K562 (cell line): ENCODE results near the gene ATL3. TPM values are rescaled to one million over a fixed set of nuclear protein-coding genes. Genes with fewer than 3 reads are reported as not detected.

Experiments
- BCOR ChIP-seq: fragments of 450-650 bp; IDR thresholded peaks from 2 replicates; pipeline ENCODE4 v1.6.1; 2016
- CTBP1 ChIP-seq: fragments of 450-650 bp; IDR thresholded peaks from 2 replicates; pipeline ENCODE4 v1.6.1; 2016; ENCODE audit warnings: borderline replicate concordance
- DIDO1 ChIP-seq: fragments of 450-650 bp; IDR thresholded peaks from 2 replicates; pipeline ENCODE4 v1.6.1; 2016; ENCODE audit warnings: low read depth, missing biosample characterization, missing genetic modification characterization
- ELF4 ChIP-seq: fragments of 450-650 bp; formaldehyde crosslinking; IDR thresholded peaks from 2 replicates; pipeline ENCODE4 v1.4.0; 2022; ENCODE audit warnings: missing genetic modification characterization
- JUN ChIP-seq, 2 experiments: sonication (generic) in 1 of 2; formaldehyde crosslinking in 1 of 2; IDR thresholded peaks; 2 replicates each; pipeline versions ENCODE4 v1.6.1 to v1.8.0; 2012 to 2022; ENCODE audit warnings: borderline replicate concordance in 2 of 2, mild to moderate bottlenecking in 2 of 2, improper control_type of control experiment in 1 of 2, low read depth in 1 of 2, low read length in 1 of 2, missing genetic modification reagents in 1 of 2
- KAT2B ChIP-seq: IDR thresholded peaks from one replicate; pipeline ENCODE4 v1.6.1; 2012; ENCODE audit warnings: low read depth, mild to moderate bottlenecking, control low read depth, inconsistent platforms, low read length, moderate library complexity
- MCM7 ChIP-seq, 2 experiments: fragments of 450-650 bp; IDR thresholded peaks; 2 replicates each; pipeline ENCODE4 v1.6.1; 2016 to 2018
- NBN ChIP-seq: fragments of 450-650 bp; IDR thresholded peaks from 2 replicates; pipeline ENCODE4 v1.6.1; 2016; ENCODE audit warnings: low read depth, mild to moderate bottlenecking
- NFE2 ChIP-seq: IDR thresholded peaks from 2 replicates; pipeline ENCODE4 v1.6.1; 2014; ENCODE audit warnings: antibody characterized with exemption, low read depth
- SMARCC2 ChIP-seq: fragments of 450-650 bp; IDR thresholded peaks from 2 replicates; pipeline ENCODE4 v1.6.1; 2017; ENCODE audit warnings: antibody characterized with exemption, moderate library complexity, mild to moderate bottlenecking, low read depth
- SPI1 ChIP-seq: IDR thresholded peaks from 2 replicates; pipeline ENCODE4 v1.6.1; 2011; ENCODE audit warnings: low read depth, low read length, control low read depth, borderline replicate concordance
- ZNF3 ChIP-seq: fragments of 250-450 bp; sonication (Bioruptor Pico); IDR thresholded peaks from 2 replicates; pipeline ENCODE4 v1.5.0; 2021; ENCODE audit warnings: mild to moderate bottlenecking, moderate library complexity
- ZNF384 ChIP-seq: IDR thresholded peaks from 2 replicates; pipeline ENCODE4 v1.6.1; 2012; ENCODE audit warnings: low read depth, low read length, improper control_type of control experiment
- ZNF41 ChIP-seq: fragments of 250-450 bp; sonication (Bioruptor Pico); conservative IDR thresholded peaks from 2 replicates; pipeline ENCODE4 v1.4.0; 2020; ENCODE audit warnings: mild to moderate bottlenecking
- ZNF589 ChIP-seq: fragments of 200-800 bp; sonication (Bioruptor generic); IDR thresholded peaks from 2 replicates; pipeline ENCODE4 v1.6.1; 2016; ENCODE audit warnings: low read depth, missing genetic modification characterization, missing compliant biosample characterization
- ZNF699 ChIP-seq: fragments of 250-450 bp; sonication (Bioruptor Pico); IDR thresholded peaks from 2 replicates; pipeline ENCODE4 v1.8.0; 2021; ENCODE audit warnings: mild to moderate bottlenecking, moderate library complexity; ENCODE audit not compliant: insufficient replicate concordance
- polyA plus RNA-seq, 8 experiments: library from polyadenylated mRNA; depleted of rRNA in 4 of 8; stranded (reverse) in 5 of 8; unstranded in 3 of 8; fragments of >200 nt; fragmentation: Nextera tagmentation in 2 of 8; fragmentation: Illumina TruSeq in 1 of 8; extraction: Ambion mirVana in 2 of 8; extraction: Trizol in 1 of 8; gene quantifications; 2 replicates each; pipeline versions ENCODE4 v1.2.1 to v1.2.3, GENCODE V29; 2011 to 2014; ENCODE audit warnings: inconsistent platforms in 1 of 8, missing spikeins in 1 of 8
- total RNA-seq, 7 experiments: library from RNA; depleted of rRNA in 6 of 7; stranded (reverse); fragments of >200 nt in 6 of 7; fragmentation: Illumina TruSeq in 2 of 7; extraction: Trizol in 2 of 7; gene quantifications; 2 replicates each; pipeline versions ENCODE4 v1.2.1 to v1.2.3, GENCODE V29; 2011 to 2021; ENCODE audit warnings: low replicate concordance in 1 of 7
- TF ChIP-seq, protein P1 (sequence below), 3 experiments: fragments of 200-800 bp in 1 of 3; fragments of 250-450 bp in 1 of 3; fragments of 450-650 bp in 1 of 3; sonication (Bioruptor Pico) in 1 of 3; sonication (Bioruptor generic) in 1 of 3; formaldehyde crosslinking in 1 of 3; IDR thresholded peaks; 2 replicates each; pipeline versions ENCODE4 v1.6.1 to v1.8.0; 2016 to 2022; ENCODE audit warnings: mild to moderate bottlenecking in 2 of 3, missing genetic modification characterization in 2 of 3, missing compliant biosample characterization in 1 of 3, moderate library complexity in 1 of 3
- TF ChIP-seq, protein P2 (sequence below): fragments of 450-650 bp; formaldehyde crosslinking; IDR thresholded peaks from 2 replicates; pipeline ENCODE4 v1.4.0; 2020; ENCODE audit warnings: mild to moderate bottlenecking
- TF ChIP-seq, protein P3 (sequence below): sonication (generic); IDR thresholded peaks from 2 replicates; pipeline ENCODE4 v1.6.1; 2016
- TF ChIP-seq, protein P4 (sequence below), 2 experiments: IDR thresholded peaks; 2 replicates each; pipeline ENCODE4 v1.6.1; 2012; ENCODE audit warnings: improper control_type of control experiment in 2 of 2, low read depth in 2 of 2, low read length in 2 of 2, borderline replicate concordance in 1 of 2

The ATL3 gene
- total and polyA plus RNA-seq, 9 of the 15 experiments (the other 6 are each of a cell fraction or from before 2014, with no cell fraction given): 18.2 to 39.8 (median 23.9) TPM

DNA sequence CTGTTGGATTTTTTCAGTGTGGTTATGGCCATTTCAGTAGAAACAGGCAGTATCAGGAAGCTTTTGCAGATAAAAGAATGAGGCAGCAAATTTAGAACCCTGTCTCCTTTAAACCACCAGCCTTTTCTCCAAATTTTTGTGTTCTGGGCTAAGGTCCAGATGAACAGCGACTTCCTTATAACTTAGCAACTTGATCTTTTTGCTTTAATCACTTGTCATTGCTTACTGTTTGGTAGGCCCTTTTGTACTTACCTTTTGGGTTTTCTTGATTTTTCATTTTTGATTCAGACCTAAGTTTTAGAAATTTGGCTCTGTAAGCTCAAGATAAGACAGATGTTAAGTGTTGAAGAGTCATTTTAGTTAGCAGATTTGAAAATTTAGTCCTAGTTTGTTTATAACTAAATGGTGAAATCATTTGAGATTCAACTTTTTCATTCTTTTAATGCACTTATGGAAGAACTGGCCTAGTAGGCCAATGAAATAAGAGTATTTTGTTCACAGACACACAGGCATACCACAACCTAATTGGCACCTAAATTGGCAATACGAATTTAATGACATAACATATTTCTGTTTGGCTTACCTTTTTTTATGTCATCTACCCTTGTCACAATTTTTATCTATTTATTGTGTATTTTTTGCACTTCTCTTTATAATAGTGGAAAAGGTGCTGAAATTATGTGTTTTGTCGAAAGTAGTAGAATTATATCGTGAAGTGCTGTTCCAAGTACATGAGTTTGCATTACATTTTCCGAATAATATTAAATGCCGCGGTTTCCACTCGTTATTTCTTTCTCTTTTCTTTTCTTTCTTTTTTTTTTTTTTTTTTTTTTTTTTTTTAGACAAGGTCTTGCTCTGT is 12.2 kb upstream of the ATL3 start (continued):
- TF ChIP-seq, protein P1, sequence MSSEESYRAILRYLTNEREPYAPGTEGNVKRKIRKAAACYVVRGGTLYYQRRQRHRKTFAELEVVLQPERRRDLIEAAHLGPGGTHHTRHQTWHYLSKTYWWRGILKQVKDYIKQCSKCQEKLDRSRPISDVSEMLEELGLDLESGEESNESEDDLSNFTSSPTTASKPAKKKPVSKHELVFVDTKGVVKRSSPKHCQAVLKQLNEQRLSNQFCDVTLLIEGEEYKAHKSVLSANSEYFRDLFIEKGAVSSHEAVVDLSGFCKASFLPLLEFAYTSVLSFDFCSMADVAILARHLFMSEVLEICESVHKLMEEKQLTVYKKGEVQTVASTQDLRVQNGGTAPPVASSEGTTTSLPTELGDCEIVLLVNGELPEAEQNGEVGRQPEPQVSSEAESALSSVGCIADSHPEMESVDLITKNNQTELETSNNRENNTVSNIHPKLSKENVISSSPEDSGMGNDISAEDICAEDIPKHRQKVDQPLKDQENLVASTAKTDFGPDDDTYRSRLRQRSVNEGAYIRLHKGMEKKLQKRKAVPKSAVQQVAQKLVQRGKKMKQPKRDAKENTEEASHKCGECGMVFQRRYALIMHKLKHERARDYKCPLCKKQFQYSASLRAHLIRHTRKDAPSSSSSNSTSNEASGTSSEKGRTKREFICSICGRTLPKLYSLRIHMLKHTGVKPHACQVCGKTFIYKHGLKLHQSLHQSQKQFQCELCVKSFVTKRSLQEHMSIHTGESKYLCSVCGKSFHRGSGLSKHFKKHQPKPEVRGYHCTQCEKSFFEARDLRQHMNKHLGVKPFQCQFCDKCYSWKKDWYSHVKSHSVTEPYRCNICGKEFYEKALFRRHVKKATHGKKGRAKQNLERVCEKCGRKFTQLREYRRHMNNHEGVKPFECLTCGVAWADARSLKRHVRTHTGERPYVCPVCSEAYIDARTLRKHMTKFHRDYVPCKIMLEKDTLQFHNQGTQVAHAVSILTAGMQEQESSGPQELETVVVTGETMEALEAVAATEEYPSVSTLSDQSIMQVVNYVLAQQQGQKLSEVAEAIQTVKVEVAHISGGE (CRISPR knock-in tag; IDR thresholded peaks at IDR 0.05): no peak
- TF ChIP-seq MCM7 (IDR thresholded peaks at IDR 0.05) (no peak), SMARCC2 (peak; percentile 28; the same call in 1 of the 2 replicates), NBN (no peak), ZNF699 (CRISPR knock-in tag) (no peak), JUN (IDR thresholded peaks at IDR 0.05; ENCODE audit: borderline replicate concordance, low read depth, low read length) (no peak), JUN (CRISPR knock-in tag; IDR thresholded peaks at IDR 0.05; ENCODE audit: borderline replicate concordance) (no peak), ZNF3 (CRISPR knock-in tag) (no peak), NFE2 (peak; percentile 92), ZNF589 (CRISPR knock-in tag) (no peak), ELF4 (no peak), BCOR (no peak), ZNF41 (CRISPR knock-in tag) (no peak), KAT2B (no peak), ZNF384 (peak; percentile 68; the same call in 1 of the 2 replicates), SPI1 (0 out of 2 replicates have a peak, but pooled peaks have one; percentile 23), DIDO1 (tag) (no peak), CTBP1 (no peak)
- TF ChIP-seq, protein P2, sequence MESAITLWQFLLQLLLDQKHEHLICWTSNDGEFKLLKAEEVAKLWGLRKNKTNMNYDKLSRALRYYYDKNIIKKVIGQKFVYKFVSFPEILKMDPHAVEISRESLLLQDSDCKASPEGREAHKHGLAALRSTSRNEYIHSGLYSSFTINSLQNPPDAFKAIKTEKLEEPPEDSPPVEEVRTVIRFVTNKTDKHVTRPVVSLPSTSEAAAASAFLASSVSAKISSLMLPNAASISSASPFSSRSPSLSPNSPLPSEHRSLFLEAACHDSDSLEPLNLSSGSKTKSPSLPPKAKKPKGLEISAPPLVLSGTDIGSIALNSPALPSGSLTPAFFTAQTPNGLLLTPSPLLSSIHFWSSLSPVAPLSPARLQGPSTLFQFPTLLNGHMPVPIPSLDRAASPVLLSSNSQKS (CRISPR knock-in tag): no peak
- TF ChIP-seq, protein P3, sequence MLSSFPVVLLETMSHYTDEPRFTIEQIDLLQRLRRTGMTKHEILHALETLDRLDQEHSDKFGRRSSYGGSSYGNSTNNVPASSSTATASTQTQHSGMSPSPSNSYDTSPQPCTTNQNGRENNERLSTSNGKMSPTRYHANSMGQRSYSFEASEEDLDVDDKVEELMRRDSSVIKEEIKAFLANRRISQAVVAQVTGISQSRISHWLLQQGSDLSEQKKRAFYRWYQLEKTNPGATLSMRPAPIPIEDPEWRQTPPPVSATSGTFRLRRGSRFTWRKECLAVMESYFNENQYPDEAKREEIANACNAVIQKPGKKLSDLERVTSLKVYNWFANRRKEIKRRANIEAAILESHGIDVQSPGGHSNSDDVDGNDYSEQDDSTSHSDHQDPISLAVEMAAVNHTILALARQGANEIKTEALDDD: peak; percentile 82
- TF ChIP-seq, protein P4, sequence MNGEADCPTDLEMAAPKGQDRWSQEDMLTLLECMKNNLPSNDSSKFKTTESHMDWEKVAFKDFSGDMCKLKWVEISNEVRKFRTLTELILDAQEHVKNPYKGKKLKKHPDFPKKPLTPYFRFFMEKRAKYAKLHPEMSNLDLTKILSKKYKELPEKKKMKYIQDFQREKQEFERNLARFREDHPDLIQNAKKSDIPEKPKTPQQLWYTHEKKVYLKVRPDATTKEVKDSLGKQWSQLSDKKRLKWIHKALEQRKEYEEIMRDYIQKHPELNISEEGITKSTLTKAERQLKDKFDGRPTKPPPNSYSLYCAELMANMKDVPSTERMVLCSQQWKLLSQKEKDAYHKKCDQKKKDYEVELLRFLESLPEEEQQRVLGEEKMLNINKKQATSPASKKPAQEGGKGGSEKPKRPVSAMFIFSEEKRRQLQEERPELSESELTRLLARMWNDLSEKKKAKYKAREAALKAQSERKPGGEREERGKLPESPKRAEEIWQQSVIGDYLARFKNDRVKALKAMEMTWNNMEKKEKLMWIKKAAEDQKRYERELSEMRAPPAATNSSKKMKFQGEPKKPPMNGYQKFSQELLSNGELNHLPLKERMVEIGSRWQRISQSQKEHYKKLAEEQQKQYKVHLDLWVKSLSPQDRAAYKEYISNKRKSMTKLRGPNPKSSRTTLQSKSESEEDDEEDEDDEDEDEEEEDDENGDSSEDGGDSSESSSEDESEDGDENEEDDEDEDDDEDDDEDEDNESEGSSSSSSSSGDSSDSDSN (IDR thresholded peaks at IDR 0.05; ENCODE audit: borderline replicate concordance in 1 of 2, low read depth in 2 of 2, low read length in 2 of 2): no peak
